NCI-H2171 (cell line): ENCODE measurements around the gene IFRD1.
A peak's percentile ranks its signal among the peaks of the same experiment; 100 is the strongest.

ENCODE experiments used
- DNase-seq: peaks from one replicate; lab custom pipeline; 2025; lab: John Stamatoyannopoulos, UW

IFRD1 gene, protein sequence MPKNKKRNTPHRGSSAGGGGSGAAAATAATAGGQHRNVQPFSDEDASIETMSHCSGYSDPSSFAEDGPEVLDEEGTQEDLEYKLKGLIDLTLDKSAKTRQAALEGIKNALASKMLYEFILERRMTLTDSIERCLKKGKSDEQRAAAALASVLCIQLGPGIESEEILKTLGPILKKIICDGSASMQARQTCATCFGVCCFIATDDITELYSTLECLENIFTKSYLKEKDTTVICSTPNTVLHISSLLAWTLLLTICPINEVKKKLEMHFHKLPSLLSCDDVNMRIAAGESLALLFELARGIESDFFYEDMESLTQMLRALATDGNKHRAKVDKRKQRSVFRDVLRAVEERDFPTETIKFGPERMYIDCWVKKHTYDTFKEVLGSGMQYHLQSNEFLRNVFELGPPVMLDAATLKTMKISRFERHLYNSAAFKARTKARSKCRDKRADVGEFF

DNA sequence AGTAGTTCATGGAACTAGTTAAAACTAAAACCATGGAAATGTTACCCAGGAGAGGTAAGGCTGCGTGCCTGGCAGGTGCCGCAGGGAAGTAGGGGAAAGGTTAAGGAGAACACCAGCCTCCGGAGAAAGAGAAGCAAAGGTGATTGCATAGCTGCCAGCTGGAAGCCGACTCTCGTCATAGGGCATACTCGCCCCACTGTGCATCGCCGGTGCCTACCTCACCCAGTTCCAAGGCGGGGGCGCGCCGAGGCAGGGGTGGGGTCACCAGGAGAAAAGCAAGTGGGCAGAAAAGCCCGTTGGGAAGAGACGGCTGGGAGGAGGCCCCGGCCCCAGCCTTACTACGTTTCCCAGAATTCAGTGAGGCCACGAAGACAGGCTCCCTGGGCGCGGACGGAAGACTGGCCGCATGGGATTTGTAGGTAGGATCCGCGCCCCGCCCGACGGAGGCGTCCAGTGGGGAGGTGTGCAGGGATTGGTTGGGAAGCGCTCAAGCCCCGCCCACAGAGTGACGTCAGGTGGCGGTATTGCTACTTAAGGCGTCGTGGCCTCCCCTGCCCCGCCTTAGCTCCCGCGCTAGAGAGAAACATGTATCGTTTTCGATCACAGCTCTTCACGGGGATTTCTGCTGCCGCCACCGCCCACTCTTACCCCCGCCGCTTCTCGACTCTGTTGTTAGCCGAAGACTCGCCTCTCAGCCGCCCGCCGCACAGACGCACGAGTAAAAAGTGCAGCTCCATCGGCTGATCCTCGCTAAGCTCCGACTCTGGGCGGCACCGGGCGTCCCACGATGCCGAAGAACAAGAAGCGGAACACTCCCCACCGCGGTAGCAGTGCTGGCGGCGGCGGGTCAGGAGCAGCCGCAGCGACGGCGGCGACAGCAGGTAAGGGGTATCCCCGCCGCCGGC lies at the start of gene IFRD1:
Gene IFRD1 (plus strand): TSS at position 559 of the 905 bp plus-strand sequence. CDS start 229 bp downstream, at position 788.
- DNase-seq: peak; percentile 99

DNA sequence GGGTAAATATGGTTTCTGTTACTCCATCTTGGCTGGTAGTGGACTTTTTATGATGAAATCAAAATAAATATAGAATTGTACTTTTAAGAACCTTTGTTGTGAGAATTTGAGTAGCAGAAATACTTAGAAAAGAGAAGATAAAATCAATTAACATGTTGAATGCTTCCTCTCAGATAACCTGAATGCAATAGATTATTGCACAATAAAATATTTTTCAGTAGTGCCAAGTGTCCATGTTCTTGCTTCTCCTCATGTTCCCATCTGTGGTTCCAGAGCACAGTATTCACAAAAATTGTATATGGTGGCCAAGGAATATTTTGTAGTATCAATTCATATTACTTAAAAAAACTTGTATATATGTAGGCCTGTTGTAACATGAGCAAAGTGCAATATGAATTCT lies 45.9 kb upstream of the IFRD1 start:
- no peak for DNase-seq

DNA sequence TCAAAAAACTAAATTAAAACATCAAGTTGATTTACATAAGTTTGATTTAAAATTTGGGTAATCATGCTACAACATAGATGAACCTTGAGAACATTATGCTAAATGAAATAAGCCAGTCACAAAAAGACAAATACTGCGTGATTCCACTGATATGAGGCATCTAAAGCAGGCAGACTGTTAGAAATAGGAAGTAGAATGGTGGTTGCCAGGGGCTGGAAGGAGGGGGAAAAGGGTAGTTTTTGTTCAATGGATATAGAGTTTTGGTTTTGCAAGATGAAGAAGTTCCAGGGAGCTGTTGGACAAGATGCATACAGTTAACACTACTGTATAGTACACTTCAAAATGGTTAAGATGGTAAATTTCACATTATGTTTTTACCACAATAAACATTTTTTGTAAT lies 45.0 kb upstream of the IFRD1 start:
- no peak for DNase-seq

DNA sequence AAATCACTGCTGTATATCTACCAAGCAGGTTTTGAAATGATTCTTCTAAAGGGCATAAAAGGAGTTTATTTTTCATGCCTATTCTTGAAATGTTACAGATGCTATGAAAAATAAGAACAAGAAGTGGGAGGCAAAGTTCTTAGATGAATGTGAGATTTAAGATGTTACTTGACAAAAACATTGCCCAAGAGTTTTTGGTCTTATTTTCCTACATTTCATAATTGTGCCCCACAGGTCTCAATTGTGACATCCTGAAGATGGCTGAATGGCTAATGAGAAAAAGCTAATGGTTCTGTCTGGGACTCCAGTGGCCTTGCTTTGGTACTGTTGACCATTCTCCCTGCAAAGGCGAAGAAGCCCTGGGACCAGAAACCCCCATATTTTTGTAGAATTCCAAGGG lies 43.0 kb upstream of the IFRD1 start:
- DNase-seq: no peak

DNA sequence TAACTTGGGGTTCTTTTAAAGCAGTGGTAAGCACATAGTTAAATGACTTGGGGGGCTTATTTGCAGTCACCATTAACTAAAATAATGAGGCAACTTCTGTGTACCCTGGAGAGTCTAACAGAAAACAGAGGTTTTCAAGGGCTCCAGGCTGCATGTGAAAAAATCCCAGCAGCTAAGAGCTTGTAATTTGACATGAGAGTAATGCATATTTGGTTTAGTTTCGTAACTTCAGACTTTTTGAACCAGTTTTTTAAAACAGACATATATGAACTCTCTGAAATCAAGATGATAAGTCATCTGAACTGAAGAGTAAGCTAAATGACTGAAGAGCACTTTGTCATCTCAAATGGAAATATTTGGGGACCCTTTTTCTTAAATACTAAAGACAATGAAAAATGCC lies 40.2 kb upstream of the IFRD1 start:
- DNase-seq: no peak

DNA sequence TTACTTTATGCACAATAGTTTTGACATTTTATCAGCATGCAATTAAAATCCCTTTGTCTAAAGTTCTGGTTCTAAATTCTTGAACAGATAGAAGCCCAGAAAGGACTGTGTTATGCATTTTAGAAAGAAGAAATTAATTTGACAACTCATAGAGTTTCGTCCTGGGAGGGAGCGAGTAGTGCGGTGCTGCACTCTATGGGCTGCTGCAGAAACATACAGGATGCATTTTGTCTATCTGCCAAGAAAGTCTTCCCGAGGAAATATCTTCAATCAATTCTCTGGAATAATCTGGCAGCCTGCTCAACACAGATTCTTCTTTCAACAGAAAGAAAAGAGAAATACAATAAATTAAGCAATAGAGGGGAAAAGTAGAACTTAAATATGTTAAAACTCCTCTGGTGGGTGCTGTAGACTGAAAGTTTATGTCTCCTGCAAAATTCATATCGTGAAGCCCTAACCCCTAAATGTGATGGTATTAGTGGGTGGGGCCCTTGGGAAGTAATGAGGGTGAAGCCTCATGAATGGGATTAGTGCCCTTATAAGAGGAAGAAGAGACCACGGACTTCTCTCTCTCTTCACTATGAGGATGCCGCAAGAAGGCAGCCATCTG lies 39.0 kb upstream of the IFRD1 start:
- peak; percentile 11 for DNase-seq

DNA sequence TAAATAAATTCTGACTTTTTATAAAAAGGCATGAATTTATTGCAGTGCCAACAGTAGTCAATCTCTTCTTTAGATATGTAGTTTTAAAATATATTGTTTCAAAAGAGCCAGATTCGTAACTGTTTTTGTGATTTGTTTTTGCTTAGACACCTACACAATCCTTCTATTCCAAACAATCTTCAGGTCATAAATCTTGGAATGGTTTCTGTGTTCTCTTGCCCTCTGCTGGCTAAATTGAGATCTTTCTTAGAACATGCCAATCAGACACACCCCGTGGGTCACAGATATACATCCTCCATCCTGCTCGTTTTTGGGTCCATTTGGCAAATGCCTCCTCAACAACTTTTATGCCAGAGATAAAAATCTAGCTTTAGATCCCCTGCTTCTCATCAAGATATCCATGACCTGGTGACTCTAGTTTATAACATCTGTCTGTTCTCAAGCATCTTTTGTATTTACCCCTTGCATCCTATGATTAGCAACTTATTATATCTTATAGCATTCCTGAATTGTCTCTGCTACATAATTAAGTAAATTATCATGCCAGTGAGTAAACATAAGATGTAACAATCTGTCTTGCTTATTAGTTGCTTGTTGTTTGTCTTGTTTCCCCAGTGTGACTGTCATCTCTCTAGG lies 35.3 kb upstream of the IFRD1 start:
- peak; percentile 29 for DNase-seq

DNA sequence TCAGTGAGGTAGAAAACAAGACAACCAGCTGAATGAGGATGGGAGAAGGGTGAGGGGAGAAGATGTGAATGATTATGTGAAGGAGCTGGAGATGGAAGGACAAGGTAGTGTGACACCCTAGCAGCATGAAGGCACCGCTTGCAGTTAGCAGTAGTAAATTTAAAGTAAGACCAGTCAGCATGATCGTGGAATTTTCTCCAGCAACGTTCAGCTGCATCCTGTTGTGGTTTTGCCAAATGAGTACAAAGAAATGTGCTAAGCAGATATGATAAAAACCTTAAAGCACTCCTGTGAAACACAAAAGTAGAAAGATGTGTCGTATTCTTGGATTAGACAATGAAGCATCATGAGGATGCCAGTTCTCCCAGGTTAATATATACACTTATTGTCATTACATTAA lies 34.1 kb upstream of the IFRD1 start:
- no peak for DNase-seq

DNA sequence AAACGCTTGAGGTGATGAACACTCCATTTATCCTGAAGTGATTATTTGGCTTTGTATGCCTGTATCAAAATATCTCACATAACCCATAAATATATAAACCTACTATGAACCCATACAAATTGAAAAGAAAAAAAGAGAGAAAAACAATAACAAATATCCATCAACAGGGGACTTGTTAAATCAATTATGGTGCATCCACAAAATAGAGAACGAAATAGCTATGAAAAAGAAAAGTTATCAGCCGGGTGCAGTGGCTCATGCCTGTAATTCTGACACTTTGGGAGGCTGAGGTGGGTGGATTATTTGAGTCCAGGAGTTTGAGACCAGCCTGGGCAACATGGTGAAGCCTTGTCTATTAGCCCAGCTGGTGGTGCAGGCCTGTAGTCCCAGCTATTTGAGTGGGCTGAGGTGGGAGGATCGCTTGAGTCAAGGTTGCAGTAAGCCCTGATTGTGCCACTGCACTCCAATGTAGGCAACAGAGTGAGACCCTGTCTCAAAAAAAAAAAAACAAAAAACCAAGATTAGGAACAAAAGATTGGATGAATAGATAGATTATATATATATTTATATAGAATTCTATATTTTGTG lies 30.6 kb upstream of the IFRD1 start:
- DNase-seq: no peak

DNA sequence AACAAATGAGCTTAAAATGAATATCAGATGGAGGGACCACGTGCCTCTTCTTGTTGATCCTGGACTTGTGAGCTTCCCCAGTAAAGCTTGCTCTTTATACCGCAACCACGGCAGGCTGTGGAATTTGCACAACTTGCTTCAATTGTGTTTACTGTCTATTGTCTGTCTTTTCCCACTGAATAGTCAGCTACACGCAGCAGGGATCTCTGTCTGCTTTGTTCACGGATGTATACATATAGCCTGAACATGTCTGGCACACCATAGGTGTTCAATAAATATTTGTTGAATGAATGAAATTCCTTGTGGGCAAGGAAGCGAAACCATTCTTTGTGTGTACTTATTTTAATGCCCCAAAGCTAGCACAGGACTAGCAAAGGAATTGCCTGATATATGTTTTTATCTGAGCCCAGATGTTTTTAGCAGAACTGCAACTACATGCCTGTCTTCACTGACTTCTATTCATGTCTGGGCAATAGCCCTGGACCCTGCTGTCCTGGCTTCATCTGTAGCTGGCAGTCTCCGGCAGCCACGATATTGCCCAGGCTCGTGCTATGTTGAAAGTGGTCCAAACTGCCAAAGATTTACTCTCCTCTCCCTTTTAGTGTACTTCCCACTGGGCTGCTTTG lies 29.9 kb upstream of the IFRD1 start:
- DNase-seq: no peak

DNA sequence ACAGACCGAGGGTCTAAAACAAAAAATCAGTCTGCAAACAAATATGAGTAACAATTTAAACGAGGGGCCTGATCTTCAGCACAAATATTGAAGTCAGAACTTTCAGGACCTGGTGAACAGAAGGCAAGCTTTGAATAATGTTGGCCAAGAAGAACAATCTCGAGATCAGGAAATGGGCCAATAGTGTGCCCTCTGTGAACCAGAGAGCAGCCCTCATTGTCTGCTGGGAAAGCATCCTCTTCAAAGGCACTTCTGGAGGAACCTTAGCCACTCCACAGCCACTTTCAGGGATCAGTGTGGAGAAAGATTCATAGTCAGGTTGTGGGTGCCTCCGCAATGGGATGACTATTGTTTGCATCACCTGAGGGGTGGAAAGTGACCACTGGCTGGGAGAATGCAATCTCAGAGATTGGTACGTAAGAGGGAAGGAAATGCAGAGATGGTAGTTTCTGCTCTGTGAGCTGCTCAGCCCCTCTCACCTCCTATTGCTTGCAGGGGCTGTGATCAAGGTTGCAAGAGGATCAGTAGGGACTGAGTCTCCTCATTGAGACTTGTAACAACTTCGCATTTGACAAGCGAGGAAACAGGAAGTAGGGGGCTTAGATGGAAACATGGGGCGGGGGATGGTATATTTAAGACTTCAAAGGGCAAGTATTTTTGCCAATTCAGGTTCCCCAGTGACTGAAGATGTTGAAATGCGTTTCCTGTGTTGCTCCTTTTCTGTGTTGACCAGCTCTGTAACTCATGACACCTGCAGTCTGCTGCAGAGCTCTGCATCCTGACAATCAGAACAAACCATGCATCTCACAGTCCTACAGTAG lies 28.4 kb upstream of the IFRD1 start:
- no peak for DNase-seq

DNA sequence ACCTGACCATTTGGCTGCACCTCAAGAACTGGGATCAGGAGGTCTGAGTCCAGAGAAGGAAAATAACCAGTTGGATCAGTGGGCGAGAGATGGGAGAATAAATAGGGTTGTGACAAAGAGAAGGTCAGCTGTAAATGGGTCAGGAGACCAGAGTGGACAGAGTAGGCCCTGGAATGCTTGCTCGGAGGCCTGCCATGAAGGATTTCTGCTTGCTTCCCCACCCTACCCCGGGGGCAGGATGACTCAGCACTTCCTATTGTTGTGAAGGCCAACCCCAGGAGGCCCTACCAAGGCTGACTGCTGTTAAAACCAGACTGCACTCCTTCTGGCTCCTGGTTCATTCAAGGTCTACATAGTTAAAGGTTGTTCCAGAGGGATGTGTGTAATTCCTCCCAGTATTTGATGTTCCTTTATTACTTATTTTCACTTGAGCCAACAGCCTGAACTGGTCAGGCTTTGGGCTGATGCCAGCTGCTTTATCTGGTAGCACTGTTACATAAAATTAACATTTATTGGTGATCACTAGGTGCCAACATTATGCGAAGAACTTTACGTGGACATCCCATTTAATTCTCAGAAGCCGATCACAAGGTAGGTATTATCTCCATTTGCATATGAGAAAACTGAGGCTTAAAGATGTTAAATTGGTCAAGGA lies 27.3 kb upstream of the IFRD1 start:
- peak; percentile 12 for DNase-seq

DNA sequence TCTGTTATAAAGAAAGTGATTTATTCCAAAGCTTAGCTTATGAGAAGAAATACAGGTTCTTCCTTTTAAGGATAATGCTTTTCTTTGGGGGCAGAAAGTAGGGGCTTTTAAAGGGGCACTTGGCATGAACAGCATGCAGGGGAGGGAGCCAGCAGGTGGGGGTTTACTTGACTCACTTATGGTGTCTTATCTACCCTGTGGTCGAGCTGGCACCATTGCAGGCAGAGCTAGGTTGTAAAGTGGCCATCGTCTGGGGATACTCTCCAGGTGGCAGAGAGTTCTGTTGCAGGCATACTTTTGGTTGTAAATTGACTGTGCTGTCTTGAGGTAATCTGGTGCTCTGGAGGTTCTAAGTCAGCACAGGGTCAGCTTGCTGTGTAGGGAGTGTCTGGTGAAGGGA lies 26.3 kb upstream of the IFRD1 start:
- no peak for DNase-seq

DNA sequence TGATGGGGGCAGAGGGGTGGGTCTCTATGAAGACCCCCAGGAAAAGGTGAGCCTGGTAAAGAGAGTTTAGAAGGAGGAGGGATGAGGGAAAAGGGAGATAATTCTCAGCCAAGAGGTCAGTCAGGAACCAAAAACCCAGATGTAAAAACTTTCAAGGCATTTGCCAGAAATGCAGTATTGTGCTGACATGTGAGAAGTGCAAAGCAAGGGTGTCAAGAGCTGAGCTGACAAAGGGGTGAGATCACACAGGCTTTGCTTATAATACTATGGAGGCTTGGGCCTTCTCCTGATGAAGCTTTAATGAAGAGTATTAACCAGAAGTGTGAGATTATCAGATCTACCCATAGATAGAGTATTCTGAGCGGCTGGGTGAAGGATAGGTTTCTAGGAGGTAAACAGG lies 22.3 kb upstream of the IFRD1 start:
- DNase-seq: no peak

DNA sequence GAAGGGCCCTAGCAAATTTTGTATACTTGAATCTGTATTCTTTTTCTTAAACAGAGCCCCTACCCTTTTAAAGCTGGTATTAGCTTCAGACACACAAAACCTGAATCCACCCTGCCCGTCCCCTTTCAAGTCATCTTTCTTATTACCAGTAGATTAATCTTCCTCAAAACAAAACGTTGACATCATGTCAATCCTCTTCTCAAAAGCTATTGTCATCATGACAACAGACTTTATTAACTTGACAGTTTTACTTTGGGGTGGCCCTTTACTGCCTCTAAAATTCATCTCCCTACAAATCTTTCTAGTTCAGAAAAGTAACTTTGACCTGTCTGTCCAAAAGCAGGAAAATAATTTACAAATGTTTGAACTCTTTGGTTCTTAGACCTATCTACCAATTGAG lies 21.5 kb upstream of the IFRD1 start:
- no peak for DNase-seq

DNA sequence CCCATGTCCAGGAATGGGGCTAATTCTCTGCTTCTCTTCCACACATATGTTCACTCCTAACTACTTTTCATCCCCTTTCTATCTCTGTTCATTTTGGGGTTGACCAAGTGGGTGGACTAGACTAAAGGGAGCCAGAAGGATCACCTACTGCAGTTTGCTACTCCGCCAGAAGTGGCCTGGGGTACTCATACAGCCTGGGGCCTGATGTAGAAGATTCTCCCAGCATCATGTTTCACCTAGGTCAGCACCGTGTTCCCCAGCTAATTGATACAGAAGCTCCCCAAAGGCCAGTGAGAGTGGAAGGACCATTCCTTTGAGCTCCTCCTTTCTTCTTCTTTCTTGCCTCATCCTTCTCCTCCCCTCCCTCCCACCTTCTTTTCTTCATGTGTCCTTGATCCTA lies 19.6 kb upstream of the IFRD1 start:
- no peak for DNase-seq

DNA sequence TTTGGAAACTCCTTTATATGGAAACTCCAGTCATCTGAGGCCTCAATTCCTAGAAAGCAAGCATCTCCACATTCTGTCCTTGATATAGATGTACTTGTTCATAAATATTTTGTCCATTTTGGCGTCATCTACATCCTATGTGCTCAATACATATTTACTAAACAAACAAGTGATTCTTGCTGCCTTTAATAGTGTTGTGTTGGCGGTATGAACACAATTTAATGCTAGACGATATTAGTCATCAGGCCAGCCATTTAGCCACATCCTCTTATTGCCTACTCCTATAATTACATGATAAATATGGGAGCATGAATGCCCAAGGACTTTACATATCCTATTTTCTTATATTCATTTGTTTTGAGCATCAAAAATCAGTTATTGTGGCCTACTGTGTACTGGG lies 18.5 kb upstream of the IFRD1 start:
- DNase-seq: no peak

DNA sequence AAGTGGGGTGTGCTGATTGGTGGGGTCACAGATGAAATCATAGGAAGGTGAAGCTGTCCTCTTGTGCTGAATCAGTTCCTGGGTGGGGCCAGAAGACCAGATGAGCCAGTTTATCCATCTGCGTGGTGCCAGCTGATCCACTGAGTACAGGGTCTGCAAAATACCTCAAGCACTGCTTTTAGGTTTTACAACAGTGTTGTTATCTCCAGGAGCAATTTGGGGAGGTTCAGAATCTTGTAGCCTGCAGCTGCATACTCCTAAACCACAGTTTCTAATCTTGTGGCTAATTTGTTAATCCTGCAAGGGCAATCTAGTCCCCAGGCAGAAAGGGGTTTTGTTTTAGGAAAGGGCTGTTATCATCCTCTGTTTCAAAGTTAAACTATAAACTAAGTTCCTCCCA lies 17.0 kb upstream of the IFRD1 start:
- DNase-seq: no peak

DNA sequence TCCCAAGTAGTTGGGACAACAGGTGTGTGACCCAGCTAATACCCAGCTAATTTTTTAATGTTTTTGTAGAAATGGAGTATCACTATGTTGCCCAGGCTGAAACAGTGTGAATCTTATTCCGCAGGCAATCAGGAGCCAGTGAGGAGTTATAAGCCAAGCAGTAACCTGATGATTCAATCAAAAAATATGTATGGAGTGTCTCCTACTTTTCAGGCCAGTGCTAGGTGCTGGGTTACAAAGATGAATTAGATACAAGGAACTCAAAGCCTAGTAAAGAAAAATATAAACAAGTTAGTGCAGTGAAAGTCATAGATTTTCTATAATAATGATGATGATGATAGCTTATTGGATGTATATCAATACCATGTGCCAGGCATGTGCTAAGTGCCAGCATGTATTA lies 13.2 kb upstream of the IFRD1 start:
- DNase-seq: no peak

DNA sequence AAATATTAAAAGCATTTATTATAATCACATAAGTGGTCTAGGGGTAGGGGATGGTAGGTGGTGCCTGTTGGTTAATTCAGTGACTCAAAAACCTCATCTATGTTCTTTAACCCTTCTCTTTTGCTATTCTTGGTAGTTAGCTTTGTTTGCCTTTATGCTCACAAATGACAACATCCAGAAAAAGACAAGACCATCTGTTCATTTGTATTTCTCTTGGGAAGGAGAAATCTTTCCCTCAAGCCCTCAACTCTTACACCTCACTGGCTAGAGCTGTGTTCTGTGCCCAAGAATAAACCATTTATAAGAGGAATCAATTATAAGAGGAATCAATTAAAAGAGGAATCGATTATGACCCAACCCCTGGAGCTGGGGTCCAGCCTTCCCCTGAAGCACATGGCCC lies 10.8 kb upstream of the IFRD1 start:
- DNase-seq: peak; percentile 26
